HCEC 1CT (cell line): Measurements from ENCODE around the gene CAND1.

Experiments
- DNase-seq: peaks from one replicate; pipeline ENCODE4 v3.0.0-alpha.2; 2017

Gene CAND1

GRCh38 chr12:67268896-67269632 is at the start of gene CAND1:
TSS of gene CAND1 (plus strand) at chr12:67269358. CDS start at chr12:67269718, 360 bp downstream.
- peak; percentile 97 for DNase-seq

DNA sequence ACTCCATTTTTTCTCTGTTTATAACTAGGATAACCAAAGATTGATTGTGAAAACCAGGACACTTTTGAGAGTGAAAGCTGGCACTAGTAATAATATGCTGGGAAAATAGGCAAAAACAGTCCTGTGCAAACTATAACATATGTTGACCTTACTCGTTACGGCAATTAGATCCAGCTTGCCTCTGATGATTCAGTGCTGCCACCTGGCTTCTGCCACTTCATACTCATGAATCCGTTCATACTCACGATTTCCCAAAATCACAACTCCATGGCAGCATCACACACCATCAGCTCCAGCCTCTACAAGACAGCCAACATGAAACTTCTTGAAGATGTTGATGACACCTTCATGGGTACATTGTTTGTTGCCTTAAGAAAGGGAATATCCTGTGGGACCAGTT is 49.1 kb upstream of the CAND1 start:
- no peak for DNase-seq

- DNase-seq = peak; percentile 9
Observed at GRCh38 chr12:67222302-67222701, 46.9 kb upstream of the CAND1 start.

- no peak for DNase-seq
Observed at GRCh38 chr12:67223225-67223624, 45.9 kb upstream of the CAND1 start.

DNA sequence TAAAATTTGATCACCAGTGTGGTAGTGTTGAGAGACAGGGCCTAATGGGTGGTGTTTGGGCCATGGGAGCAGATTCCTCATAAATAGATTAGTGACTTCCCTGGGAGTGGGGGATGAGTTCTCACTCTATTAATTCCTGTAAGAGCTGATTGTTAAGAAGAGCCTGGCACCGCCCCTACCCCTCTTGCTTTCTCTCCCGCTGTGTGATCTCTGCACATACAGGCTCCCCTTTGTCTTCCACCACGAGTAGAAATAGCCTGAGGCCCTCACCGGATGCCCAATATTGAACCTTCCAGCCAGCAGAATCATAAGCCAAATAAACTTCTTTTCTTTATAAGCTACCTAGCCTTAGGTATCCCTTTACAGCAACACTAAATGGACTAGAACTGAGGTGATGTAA is 31.9 kb upstream of the CAND1 start:
- no peak for DNase-seq

- no peak for DNase-seq
Observed at GRCh38 chr12:67239061-67239460, 30.1 kb upstream of the CAND1 start.

- peak; percentile 2 for DNase-seq
Observed at GRCh38 chr12:67241482-67241881, 27.7 kb upstream of the CAND1 start.

DNA sequence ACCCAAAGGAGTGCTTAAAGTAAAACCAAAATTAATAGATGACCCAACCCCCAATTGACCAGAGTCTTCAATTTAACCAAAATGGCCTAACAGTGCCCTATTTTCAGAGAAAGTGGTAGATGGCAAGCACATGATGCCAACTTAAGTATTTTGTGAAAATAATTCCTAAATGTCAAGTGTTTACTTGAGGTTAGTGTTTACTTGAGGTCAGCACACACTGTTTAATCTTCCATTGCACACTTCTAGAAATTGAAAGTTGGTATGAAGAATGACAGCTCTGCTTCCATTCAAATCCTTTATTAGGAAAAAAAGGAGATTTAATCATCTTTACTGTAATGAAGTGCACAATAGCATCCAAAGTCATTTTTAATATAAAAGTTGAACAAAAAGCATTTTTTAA is 25.9 kb upstream of the CAND1 start:
- DNase-seq = no peak

DNA sequence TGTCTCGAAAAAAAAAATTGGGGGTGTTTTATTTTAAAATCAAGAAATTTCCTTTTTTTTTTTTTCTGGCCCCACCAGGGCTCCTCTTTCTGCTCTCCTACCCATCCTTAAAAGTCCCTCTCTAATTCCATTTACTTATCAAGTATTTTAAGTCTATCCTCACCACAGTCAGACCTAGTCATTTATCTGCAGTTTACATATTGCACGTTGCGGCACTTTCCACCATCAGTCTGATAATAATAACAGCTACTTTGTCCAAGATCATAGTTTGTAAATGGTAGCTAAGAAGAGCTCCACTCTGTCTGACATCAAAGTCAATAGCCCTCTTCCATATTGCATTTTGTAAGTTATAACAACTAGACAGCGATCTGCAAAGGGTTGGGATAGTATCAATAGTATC is 23.6 kb upstream of the CAND1 start:
- no peak for DNase-seq

DNA sequence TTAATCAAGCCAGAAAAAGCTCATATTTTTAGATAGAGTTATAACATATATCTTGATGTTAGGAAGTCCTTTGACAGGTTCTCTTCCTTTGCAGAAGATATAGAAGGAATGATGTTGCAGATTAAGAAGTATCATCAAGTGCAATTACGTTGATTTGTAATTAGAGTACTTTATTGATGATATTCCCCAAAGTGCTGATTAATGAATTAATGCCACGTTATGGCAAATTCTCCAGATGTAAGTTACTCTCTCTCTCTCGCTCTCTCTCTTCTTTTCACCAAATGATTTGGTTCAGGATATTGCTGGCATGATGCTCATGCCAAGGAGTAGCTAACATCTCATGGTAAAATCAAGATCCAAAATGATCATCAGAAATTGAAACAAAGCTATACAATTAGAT is 18.1 kb upstream of the CAND1 start:
- DNase-seq = no peak

GRCh38 chr12:67254372-67255026 is 14.7 kb upstream of the CAND1 start:
- no peak for DNase-seq

DNA sequence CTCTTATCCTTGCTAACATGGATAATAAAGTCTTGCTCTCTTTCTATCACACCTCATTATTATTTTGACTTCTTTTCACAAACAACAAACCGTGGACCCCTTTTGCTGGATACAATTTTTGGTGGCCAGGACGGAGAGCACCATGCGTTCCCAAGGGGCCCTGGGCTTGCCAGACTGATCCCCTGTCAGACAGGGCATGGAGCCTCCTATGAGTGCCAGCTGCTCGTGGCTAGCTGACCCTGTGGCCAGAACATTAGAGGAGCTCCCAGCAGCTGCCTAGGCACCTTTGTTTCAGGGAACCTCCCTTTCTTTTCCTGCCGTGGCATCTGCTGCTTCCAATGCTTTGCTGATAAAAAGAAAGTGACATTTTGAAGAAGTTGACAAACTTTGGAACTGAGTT is 12.5 kb upstream of the CAND1 start:
- no peak for DNase-seq

GRCh38 chr12:67263471-67263870 is 5.7 kb upstream of the CAND1 start:
- DNase-seq = no peak

- peak; percentile 99 for DNase-seq
Observed at GRCh38 chr12:67268335-67268895, 743 bp upstream of the CAND1 start.

DNA sequence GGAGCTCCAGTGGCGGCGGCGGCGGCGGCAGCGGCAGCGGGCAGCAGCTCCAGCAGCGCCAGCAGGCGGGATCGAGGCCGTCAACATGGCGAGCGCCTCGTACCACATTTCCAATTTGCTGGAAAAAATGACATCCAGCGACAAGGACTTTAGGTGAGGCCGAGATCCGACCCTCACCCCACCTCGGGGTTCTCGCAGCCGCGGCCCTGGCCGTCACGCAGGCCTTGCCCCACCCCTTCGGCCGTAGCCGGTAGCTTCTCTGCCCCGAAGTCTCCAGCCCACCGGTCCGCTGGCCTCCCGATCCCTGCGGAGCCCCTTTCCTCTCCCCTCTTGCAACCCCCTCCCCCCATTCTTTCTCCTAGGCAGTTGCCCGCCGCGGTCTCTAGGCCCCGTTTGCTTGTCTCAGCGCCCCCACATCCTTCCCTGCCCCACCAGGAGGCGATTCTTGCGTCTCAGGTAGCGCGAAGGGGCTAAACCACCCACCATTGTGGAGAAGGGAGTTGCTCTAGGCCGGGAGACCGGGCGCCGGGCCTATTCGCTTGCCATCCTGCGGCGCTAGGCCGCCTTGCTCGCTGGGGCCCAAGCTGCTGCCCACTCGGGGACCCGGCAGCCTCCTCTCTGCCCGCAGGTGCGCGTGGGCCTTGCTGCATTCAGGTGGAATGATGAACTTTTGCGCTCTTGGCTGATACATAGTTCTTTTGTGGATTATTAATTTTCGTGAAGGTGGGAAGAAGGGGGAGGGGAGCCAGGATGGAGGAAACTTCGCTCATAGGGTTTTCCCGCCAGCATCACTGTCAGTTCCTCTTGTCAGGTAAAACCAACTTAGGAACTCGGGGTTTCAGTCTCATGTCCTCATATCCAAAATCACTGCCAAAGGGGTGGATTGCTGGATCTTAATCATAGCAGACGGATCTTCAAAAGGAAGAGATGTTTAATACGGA is 745 bp downstream of the CAND1 start:
- DNase-seq = peak; percentile 9

- no peak for DNase-seq
Observed at GRCh38 chr12:67270622-67271021, 1.5 kb downstream of the CAND1 start.

DNA sequence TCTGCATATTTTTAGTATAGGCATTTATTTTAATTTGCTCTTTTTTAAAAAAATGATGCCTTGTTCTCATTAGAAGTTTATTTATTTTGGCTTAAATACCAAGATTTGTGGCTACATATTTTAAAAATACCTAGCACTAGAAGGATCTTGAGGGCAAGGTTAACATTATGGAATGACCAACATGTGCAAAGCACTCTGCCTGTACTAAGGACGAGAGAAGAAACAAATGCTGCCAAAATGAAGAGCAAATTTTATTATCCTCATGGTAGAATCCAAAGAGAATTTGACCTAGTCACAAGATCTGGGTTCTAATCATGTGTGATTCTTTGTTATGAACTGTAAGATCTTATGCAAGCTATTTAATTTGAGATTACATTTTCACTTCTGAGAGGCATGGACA is 2.8 kb downstream of the CAND1 start:
- peak; percentile 19 for DNase-seq

- no peak for DNase-seq
Observed at GRCh38 chr12:67274186-67274585, 5.0 kb downstream of the CAND1 start.

- DNase-seq = peak; percentile 21
Observed at GRCh38 chr12:67275380-67275913, 6.3 kb downstream of the CAND1 start.

- peak; percentile 42 for DNase-seq
Observed at GRCh38 chr12:67276421-67276820, 7.3 kb downstream of the CAND1 start.

GRCh38 chr12:67279637-67280036 is 10.5 kb downstream of the CAND1 start:
- no peak for DNase-seq

GRCh38 chr12:67280088-67280487 is 10.9 kb downstream of the CAND1 start:
- no peak for DNase-seq

- no peak for DNase-seq
Observed at GRCh38 chr12:67280572-67280971, 11.4 kb downstream of the CAND1 start.
